Activated naive CD8-positive, alpha-beta T cell treated with anti-CD3 and anti-CD28 coated beads, Interleukin-2, amount 50 U/mL, for 24 hours (primary cell): ENCODE data around the gene PRDX2.
"Not testable (repeated sequence)": the region's sequence is repeated elsewhere in the genome, so short reads cannot be mapped to it uniquely, and the experiment has no call there.

ENCODE experiments used
- ATAC-seq: fragments of 150-1000 bp; cut with Tn5 transposase; one replicate; pipeline ENCODE4 v1.10.0; 2021
- DNase-seq: peaks from one replicate; pipeline ENCODE4 v3.0.0; 2021
- H3K27ac Mint-ChIP-seq: one replicate; pipeline ENCODE4 v1.8.0; 2021; ENCODE audit warnings: mild to moderate bottlenecking, mixed read lengths
- H3K27me3 Mint-ChIP-seq: one replicate; pipeline ENCODE4 v1.8.0; 2021; ENCODE audit warnings: mixed read lengths
- H3K36me3 Mint-ChIP-seq: one replicate; pipeline ENCODE4 v1.8.0; 2021; ENCODE audit warnings: low read depth, mixed read lengths
- H3K4me1 Mint-ChIP-seq: one replicate; pipeline ENCODE4 v1.8.0; 2021; ENCODE audit warnings: mixed read lengths
- H3K4me3 Mint-ChIP-seq: one replicate; pipeline ENCODE4 v1.8.0; 2021; ENCODE audit warnings: mild to moderate bottlenecking, moderate library complexity, mixed read lengths
- H3K9me3 Mint-ChIP-seq: one replicate; pipeline ENCODE4 v1.8.0; 2021; ENCODE audit warnings: mixed read lengths

Gene PRDX2

GRCh38 chr19:12800923-12801465 is 606 bp downstream of the PRDX2 start:
- ATAC-seq: peak; percentile 16
- Mint-ChIP-seq H3K27ac (peak overlapping the region; percentile 75), H3K4me1 (peaks cover 22% of the 10 kb centered on the region), H3K9me3 (no peaks in the 10 kb centered on the region), H3K36me3 (peaks cover 6% of the 10 kb centered on the region), H3K4me3 (peak overlapping the region; percentile 85), H3K27me3 (no peaks in the 10 kb centered on the region)
- no peak for DNase-seq

DNA sequence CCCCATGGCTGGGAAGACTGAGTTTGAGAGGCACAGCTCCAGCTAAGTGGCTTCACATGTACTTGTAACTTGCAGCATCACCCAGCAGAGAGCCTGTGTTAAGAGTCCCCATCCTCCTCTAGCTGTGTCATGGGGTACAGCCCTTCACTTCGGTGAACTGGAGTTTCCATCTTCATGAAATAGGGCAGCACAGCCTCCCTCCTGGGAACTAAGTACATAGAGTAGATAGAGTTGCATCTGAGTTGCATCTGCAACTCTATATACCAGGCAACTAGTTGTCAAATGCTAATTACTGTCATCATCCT is 1.2 kb downstream of the PRDX2 start:
- H3K4me1 Mint-ChIP-seq: peaks cover 27% of the 10 kb centered on the region
- peak overlapping the region; percentile 75 for H3K27ac Mint-ChIP-seq
- no peaks in the 10 kb centered on the region for H3K9me3 Mint-ChIP-seq
- peaks cover 6% of the 10 kb centered on the region for H3K36me3 Mint-ChIP-seq
- ATAC-seq (no peak), DNase-seq (no peak)
- H3K4me3 Mint-ChIP-seq: peak overlapping the region; percentile 85
- no peaks in the 10 kb centered on the region for H3K27me3 Mint-ChIP-seq

- Mint-ChIP-seq H3K27me3 (no peaks in the 10 kb centered on the region), H3K9me3 (no peaks in the 10 kb centered on the region), H3K4me1 (peaks cover 30% of the 10 kb centered on the region), H3K27ac (no peak overlapping the region), H3K36me3 (peaks cover 6% of the 10 kb centered on the region), H3K4me3 (peak overlapping the region; percentile 85)
- no peak for ATAC-seq
- DNase-seq: no peak
Observed at GRCh38 chr19:12799742-12800465, 1.7 kb downstream of the PRDX2 start.

DNA sequence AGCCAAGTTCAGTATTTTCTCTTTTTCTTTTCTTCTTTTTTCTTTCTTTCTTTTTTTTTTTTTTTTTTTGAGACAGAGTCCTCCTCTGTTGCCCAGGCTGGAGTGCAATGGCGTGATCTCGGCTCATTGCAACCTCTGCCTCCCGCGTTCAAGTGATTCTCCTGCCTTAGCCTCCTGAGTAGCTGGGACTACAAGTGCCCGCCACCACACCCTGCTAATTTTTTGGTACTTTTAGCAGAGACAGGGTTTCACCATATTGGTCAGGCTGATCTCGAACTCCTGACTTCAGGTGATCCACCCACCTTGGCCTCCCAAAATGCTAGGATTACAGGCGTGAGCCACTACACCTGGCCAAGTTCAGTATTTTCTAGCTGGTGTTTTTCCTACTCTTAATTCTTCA is 4.0 kb downstream of the PRDX2 start:
- ATAC-seq: not testable (repeated sequence)

GRCh38 chr19:12797141-12797587 is 4.4 kb downstream of the PRDX2 start:
- Mint-ChIP-seq H3K27ac (no peak overlapping the region), H3K27me3 (no peaks in the 10 kb centered on the region), H3K9me3 (no peaks in the 10 kb centered on the region), H3K4me3 (no peak overlapping the region), H3K36me3 (peaks cover 17% of the 10 kb centered on the region), H3K4me1 (peaks cover 34% of the 10 kb centered on the region)
- ATAC-seq (no peak), DNase-seq (no peak)

More for the DNA sequence above, 4.0 kb downstream of the PRDX2 start:
- peaks cover 38% of the 10 kb centered on the region for H3K4me1 Mint-ChIP-seq
- H3K36me3 Mint-ChIP-seq: peaks cover 13% of the 10 kb centered on the region
- not testable (repeated sequence) for H3K4me3 Mint-ChIP-seq, H3K27me3 Mint-ChIP-seq, H3K27ac Mint-ChIP-seq, H3K9me3 Mint-ChIP-seq, DNase-seq

DNA sequence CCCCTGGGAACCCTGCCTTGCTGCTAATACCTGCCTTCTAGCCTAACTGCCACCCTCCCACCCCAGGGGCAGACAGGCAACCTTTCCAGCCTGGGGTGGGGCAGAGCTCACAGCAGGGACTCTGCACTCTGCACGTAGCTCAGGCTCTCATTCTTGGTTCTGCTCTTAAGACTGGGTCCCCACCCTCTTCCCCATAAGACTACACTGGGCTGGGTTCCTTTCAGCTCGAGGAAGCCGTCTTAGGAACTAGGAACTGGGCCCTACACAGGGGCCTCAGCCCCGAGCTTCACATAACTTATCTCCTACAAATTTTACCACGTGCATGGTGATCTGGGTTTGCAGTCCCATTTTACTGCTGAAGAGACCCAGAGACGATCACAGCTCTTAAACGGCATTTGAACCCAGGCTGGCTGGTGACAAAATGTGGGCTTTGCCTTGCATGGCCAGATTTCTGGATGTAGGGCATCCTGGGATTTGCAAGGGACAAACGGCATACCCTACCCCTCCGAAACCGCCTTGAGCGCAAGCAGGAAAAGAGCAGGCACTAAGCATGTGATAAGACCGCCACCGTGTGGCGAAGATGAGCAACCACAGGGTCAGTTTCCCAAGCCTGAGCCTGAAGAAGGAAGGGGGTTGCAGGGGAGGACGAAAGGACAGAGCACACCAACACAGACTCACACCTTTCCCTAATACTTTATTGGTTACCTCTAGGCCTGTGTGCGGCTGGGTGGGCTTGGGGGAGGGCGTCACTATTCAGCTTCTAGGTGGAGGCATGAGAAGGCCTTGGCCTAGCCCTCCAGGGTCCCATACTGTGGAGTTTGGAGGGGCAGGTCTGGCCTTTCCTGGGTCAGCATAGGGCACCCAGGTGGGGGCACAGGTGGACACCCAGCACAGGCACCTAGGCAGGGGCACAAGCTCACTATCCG is 5.2 kb downstream of the PRDX2 start:
- Mint-ChIP-seq H3K27me3 (no peaks in the 10 kb centered on the region), H3K27ac (peak overlapping the region; percentile 81), H3K36me3 (peaks cover 17% of the 10 kb centered on the region), H3K9me3 (no peaks in the 10 kb centered on the region), H3K4me1 (peaks cover 32% of the 10 kb centered on the region), H3K4me3 (peak overlapping the region; percentile 68)
- peak; percentile 79 for DNase-seq
- ATAC-seq: no peak

- H3K4me3 Mint-ChIP-seq: peak overlapping the region; percentile 82
- DNase-seq (no peak), ATAC-seq (no peak)
- H3K27ac Mint-ChIP-seq: peak overlapping the region; percentile 89
- H3K27me3 Mint-ChIP-seq: no peaks in the 10 kb centered on the region
- H3K4me1 Mint-ChIP-seq: peaks cover 36% of the 10 kb centered on the region
- no peaks in the 10 kb centered on the region for H3K9me3 Mint-ChIP-seq
- peaks cover 11% of the 10 kb centered on the region for H3K36me3 Mint-ChIP-seq
Observed at GRCh38 chr19:12794971-12795381, 6.6 kb downstream of the PRDX2 start.

DNA sequence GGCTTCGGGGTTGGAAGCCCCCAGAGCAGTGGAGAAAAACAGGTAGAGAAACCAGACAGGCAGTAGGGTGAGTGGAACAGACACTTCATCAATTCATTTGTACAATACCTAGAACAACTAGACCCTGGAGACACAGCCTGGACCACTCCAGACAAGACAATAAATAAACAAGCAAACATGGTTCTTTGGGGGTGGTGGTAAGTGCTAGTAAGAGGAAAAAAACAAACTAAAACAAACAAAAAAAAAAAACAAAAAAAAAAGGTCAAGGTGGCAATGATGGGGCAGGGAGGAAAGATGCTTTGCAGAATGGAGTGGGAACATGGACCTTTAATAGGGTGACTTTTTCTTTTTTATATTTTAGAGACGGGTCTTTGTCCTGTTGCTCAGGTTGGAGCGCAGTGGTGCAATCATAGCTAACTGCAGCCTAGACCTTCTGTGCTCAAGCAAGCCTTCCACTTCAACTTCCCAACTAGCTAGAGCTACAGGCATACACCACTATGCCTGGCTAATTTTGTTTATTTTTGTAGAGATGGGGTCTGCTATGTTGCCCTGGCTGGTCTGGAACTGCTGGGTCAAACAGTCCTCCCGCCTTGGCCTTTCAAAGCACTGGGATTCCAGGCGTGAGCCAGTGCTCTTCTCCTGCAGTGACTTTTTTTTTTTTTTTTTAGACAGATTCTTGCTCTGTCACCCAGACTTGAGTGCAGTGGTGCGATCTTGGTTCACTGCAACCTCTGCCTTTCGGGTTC is 7.2 kb downstream of the PRDX2 start:
- no peaks in the 10 kb centered on the region for H3K9me3 Mint-ChIP-seq
- peaks cover 11% of the 10 kb centered on the region for H3K36me3 Mint-ChIP-seq
- DNase-seq: no peak

DNA sequence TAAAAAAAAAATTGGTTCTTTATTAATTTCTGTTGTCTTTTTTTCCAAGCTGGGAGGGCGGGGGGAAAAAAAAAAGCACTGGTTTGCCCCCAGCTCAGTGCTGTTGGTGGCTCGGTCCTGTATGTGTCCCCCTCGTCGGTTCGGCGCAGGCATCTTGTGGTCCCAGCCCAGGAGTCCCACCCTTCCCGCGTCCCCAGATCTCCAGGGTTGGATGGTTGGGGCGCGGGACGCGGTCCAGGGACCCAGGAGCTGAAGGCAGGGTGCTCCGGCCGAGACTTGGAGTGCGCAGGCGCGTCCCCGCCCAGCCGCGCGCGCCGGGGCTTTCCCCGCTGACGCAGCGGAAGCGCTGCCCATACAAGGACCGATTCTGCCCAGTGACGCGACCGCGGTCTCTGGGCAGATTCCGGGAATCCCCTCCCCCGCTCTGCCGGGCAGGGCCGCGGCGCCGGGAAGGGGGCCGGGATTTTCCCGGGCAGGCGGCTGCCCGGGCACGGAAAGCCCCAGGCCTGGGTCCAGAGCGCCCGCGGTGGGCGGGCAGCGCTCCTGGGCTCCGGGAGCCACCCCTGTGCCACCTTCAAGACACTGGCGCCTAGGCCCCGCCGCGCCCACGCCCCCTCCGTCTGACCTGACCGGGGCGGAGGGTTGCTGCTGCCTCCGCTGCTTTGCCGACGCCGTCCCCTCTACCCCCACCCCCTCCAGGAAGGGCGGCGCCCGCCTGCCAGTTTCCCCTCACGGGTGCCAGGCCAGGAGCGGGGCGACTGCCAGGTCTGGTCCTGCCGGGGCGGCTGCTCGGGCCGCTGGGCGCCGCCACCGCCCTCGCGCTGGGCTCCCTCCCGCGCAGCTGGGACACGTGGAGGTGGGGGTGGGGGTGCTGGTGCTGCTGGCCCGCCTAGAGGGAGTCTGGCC is 8.1 kb downstream of the PRDX2 start:
- no peaks in the 10 kb centered on the region for H3K27me3 Mint-ChIP-seq
- peak overlapping the region; percentile 98 for H3K27ac Mint-ChIP-seq
- peak overlapping the region; percentile 93 for H3K4me3 Mint-ChIP-seq
- peaks cover 45% of the 10 kb centered on the region for H3K4me1 Mint-ChIP-seq
- DNase-seq (peak; percentile 95), ATAC-seq (peak; percentile 33)
- no peaks in the 10 kb centered on the region for H3K9me3 Mint-ChIP-seq
- peaks cover 11% of the 10 kb centered on the region for H3K36me3 Mint-ChIP-seq

More for the DNA sequence above, 7.2 kb downstream of the PRDX2 start:
- ATAC-seq: no peak
- H3K4me3 Mint-ChIP-seq: peak overlapping the region; percentile 82
- no peaks in the 10 kb centered on the region for H3K27me3 Mint-ChIP-seq
- peaks cover 36% of the 10 kb centered on the region for H3K4me1 Mint-ChIP-seq
- peak overlapping the region; percentile 89 for H3K27ac Mint-ChIP-seq

DNA sequence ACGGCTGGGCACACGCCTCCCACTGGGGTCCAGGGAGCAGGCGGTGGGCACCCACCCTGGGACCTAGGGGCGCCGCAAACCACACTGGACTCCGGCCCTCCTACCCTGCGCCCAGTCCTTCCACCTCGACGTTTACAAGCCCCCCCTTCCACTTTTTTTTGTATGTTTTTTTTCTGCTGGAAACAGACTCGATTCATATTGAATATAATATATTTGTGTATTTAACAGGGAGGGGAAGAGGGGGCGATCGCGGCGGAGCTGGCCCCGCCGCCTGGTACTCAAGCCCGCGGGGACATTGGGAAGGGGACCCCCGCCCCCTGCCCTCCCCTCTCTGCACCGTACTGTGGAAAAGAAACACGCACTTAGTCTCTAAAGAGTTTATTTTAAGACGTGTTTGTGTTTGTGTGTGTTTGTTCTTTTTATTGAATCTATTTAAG is 8.7 kb downstream of the PRDX2 start:
- peak overlapping the region; percentile 93 for H3K4me3 Mint-ChIP-seq
- H3K4me1 Mint-ChIP-seq: peaks cover 51% of the 10 kb centered on the region
- no peaks in the 10 kb centered on the region for H3K27me3 Mint-ChIP-seq
- no peak for DNase-seq
- peak overlapping the region; percentile 98 for H3K27ac Mint-ChIP-seq
- ATAC-seq: no peak
- H3K9me3 Mint-ChIP-seq: no peaks in the 10 kb centered on the region
- H3K36me3 Mint-ChIP-seq: peaks cover 11% of the 10 kb centered on the region

GRCh38 chr19:12792051-12792852 is 9.3 kb downstream of the PRDX2 start:
- peak overlapping the region; percentile 93 for H3K4me3 Mint-ChIP-seq

DNA sequence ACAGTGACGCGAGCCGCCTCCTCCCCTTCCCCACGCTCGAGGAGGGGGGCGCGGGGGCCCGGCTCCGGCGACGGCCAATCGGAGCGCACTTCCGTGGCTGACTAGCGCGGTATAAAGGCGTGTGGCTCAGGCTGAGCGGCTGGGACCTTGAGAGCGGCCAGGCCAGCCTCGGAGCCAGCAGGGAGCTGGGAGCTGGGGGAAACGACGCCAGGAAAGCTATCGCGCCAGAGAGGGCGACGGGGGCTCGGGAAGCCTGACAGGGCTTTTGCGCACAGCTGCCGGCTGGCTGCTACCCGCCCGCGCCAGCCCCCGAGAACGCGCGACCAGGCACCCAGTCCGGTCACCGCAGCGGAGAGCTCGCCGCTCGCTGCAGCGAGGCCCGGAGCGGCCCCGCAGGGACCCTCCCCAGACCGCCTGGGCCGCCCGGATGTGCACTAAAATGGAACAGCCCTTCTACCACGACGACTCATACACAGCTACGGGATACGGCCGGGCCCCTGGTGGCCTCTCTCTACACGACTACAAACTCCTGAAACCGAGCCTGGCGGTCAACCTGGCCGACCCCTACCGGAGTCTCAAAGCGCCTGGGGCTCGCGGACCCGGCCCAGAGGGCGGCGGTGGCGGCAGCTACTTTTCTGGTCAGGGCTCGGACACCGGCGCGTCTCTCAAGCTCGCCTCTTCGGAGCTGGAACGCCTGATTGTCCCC is 10.1 kb downstream of the PRDX2 start, which contains the start of gene JUNB:
Gene JUNB, plus strand, starts transcription at position 142 of the 706 bp plus-strand sequence. Its CDS starts 286 bp downstream, at position 428.
- peak within 1 kb of the TSS; percentile 93 for H3K4me3 Mint-ChIP-seq
- H3K27ac Mint-ChIP-seq: peak within 1 kb of the TSS; percentile 98
- DNase-seq (peak; percentile 98), ATAC-seq (peak; percentile 31)
- peaks cover 60% of the 10 kb centered on the region for H3K4me1 Mint-ChIP-seq
- peaks cover 11% of the 10 kb centered on the region for H3K36me3 Mint-ChIP-seq
- H3K9me3 Mint-ChIP-seq: no peaks in the 10 kb centered on the region
- no peaks in the 10 kb centered on the region for H3K27me3 Mint-ChIP-seq

More at GRCh38 chr19:12792051-12792852, 9.3 kb downstream of the PRDX2 start:
- Mint-ChIP-seq H3K27me3 (no peaks in the 10 kb centered on the region), H3K27ac (peak overlapping the region; percentile 98), H3K9me3 (no peaks in the 10 kb centered on the region), H3K36me3 (peaks cover 11% of the 10 kb centered on the region), H3K4me1 (peaks cover 56% of the 10 kb centered on the region)
- DNase-seq: peak; percentile 80
- no peak for ATAC-seq
